ENCODE measurements around the gene OR8K1.

The OR8K1 gene

DNA sequence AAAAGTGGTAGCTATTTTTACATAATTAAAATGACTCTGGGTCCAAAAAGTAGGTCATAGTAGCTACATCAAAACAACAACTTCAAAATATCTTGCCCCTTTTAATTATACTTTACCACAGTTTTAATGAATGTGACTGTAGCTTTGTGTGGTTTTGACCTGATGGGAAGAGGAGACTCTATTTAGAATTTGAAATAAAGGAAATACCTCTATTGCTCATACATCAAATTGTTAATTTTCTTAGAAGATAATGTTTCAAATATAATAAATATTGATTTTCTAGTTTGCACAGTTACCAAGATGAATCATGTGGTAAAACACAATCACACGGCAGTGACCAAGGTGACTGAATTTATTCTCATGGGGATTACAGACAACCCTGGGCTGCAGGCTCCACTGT, at the start of gene OR8K1:
Gene OR8K1, plus strand, starts transcription at position 301 of the 400 bp plus-strand sequence. Its CDS starts 0 bp downstream, at position 301.
- no peak within 1 kb of the TSS for H3K27ac ChIP-seq
- TF ChIP-seq, protein P1, sequence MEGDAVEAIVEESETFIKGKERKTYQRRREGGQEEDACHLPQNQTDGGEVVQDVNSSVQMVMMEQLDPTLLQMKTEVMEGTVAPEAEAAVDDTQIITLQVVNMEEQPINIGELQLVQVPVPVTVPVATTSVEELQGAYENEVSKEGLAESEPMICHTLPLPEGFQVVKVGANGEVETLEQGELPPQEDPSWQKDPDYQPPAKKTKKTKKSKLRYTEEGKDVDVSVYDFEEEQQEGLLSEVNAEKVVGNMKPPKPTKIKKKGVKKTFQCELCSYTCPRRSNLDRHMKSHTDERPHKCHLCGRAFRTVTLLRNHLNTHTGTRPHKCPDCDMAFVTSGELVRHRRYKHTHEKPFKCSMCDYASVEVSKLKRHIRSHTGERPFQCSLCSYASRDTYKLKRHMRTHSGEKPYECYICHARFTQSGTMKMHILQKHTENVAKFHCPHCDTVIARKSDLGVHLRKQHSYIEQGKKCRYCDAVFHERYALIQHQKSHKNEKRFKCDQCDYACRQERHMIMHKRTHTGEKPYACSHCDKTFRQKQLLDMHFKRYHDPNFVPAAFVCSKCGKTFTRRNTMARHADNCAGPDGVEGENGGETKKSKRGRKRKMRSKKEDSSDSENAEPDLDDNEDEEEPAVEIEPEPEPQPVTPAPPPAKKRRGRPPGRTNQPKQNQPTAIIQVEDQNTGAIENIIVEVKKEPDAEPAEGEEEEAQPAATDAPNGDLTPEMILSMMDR (conservative IDR thresholded peaks at IDR 0.05), result no peak

DNA sequence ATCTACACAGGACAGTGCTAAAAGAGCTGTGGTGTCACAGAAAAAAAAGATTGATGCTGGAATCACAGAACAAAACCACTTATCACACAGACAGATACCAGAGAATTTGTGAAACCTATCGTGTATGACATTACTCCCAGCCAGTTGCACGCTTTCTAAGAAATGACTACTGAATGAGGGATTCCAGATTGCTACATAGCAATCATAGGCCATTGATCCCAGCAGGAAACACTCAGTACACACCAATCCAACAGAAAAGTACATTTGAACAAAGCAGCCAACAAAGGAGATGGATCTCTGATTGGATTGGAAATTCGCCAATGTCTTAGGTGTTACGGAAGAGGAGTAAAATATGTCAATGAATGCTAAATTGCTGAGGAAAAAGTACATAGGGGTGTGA, 48.9 kb upstream of the OR8K1 start:
- TF ChIP-seq, protein P1 (conservative IDR thresholded peaks at IDR 0.05), result no peak
- no peak overlapping the region for H3K27ac ChIP-seq

DNA sequence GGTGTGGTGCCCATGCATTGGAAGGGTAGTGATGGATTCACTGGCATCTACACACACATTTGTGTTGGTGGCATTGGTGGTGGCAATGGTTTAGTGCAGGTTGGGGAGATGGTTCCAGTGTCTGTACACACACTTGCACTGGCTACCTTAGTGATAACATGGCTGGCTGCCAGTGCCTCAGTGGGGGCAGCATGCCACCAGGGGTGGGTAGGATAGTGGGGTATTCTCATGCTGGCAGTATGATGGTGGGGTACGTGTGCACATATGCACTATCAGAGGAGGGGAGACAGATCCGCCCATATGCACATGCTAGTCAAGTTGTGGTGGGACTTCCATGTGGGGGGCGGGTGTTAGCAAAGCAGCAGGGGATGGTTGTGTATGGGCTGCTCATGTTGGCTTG, 38.0 kb upstream of the OR8K1 start:
- TF ChIP-seq, protein P1 (conservative IDR thresholded peaks at IDR 0.05), result no peak
- no peak overlapping the region for H3K27ac ChIP-seq

DNA sequence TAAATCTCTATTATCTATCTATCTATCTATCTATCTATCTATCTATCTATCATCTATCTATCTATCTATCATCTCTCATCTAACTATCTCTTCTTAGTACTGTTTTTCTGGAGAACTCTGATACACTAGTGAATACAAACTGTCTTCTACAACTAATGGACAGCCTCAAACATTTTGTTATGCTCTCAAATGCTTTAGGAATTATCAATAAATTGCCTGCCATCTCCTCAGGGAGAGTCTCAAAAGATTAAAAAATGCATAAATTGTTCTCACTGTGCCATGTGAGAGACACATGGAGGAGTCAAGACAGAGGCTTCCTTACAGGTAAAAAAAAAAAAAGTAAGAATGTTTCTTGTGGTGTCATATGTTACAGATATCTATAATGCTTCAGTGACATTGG, 31.0 kb upstream of the OR8K1 start, which contains the start of gene OR8K3:
Gene OR8K3, plus strand, starts transcription at position 301 of the 400 bp plus-strand sequence. CDS start 3,163 bp downstream, outside the sequence.
- H3K27ac ChIP-seq, result no peak within 1 kb of the TSS
- TF ChIP-seq, protein P1 (conservative IDR thresholded peaks at IDR 0.05), result no peak

DNA sequence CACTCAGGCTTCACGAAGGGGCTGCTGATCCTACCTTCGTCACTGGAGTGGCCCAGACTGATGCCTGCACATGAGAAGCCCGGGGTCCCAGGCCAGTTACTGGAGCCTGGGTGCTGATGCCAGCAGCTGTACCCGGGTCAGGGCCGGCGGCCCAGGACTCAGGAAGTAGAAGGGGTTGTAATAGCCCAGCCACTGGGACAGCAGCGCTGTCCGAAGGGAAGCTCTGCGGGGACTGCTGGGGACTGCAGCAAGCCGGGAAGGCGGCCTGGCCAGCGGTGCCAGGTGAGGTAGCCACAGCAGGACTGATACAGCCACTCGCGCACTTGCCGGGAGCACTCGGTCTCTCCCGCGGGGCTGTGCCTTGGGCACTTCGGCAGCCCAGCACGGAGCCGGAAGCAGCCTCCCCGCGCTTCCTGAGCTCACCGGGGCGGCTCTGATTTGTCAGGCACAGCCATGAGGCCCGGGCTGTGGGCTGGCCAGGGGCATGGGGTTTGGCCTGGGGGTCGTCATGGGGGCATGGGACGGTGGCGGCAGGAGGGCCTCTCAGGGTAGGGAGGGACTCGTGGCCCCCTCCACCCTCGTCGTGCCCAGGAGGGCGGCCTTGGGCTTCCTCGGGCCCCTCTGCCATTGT, 13.9 kb upstream of the OR8K1 start:
- H3K27ac ChIP-seq, result no peak overlapping the region
- TF ChIP-seq, protein P1 (conservative IDR thresholded peaks at IDR 0.05), result no peak

DNA sequence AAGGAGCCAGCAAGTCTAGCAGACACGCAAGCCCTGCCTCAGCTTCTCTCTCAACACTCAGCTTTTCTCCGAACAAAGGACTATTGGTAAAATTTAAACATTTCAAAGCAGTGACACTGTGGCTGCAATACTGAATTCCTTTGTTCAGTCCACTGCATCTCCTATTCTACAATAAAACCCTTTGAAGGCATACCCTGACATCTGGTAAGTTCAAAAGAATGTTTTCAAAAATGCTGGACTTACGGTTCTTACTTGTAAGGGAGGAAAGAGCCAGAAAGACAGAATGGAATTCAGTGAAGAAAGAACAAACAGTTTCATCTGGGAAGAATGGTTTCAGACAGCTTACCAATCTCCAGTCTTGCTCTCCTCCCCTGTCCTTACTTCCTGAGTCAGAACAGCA, 12.7 kb upstream of the OR8K1 start:
- TF ChIP-seq, protein P1 (conservative IDR thresholded peaks at IDR 0.05), result no peak
- H3K27ac ChIP-seq, result no peak overlapping the region

DNA sequence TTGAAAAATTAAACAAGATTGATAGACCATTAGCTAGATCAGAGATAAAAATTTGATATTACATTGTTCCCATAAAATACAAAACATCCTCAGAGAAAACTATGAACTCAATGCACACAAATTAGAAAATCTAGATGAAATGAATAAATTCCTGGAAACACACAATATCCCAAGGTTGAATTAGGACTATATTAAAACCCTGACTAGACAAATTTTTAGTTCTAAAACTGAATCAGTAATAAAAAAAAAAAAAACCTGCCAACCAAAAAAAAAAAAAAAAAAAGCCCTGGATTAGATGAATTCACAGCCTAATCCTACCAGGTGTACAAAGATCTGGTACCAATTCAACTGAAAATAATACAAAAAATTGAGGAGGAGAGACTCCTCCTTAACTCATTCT, 5.5 kb upstream of the OR8K1 start:
- TF ChIP-seq, protein P1 (conservative IDR thresholded peaks at IDR 0.05), result no peak
- H3K27ac ChIP-seq, result no peak overlapping the region

All from VCaP (cell line).